Ascending aorta (tissue), 2 donors: ENCODE data around the gene UBL4B. TPM values are rescaled to one million over a fixed set of nuclear protein-coding genes. Genes with fewer than 3 reads are reported as not detected.

Source experiments
- DNase-seq, 2 donors: peaks; one replicate each; pipeline ENCODE4 v3.0.0-alpha.2; 2019; ENCODE audit warnings: low spot score in 2 of 2
- H3K27ac ChIP-seq, 2 donors: fragments of 200-600 bp; sonication (generic); one replicate each; pipeline ENCODE4 v1.5.1; 2016 to 2017; ENCODE audit warnings: mild to moderate bottlenecking in 1 of 2
- H3K27me3 ChIP-seq: fragments of 200-600 bp; sonication (generic); one replicate; pipeline ENCODE4 v1.5.1; 2017
- H3K36me3 ChIP-seq, 2 donors: fragments of 200-600 bp; sonication (generic); one replicate each; pipeline ENCODE4 v1.5.1; 2016
- H3K4me1 ChIP-seq, 2 donors: fragments of 200-600 bp; sonication (generic); one replicate each; pipeline ENCODE4 v1.5.1; 2016 to 2017; ENCODE audit warnings: mild to moderate bottlenecking in 1 of 2
- H3K4me3 ChIP-seq, 2 donors: fragments of 200-600 bp; sonication (generic); one replicate each; pipeline ENCODE4 v1.5.1; 2016 to 2017; ENCODE audit warnings: mild to moderate bottlenecking in 1 of 2
- H3K9me3 ChIP-seq, 2 donors: fragments of 200-600 bp; sonication (generic); one replicate each; pipeline ENCODE4 v1.5.1; 2016
- intact Hi-C: fragments of 100-400 bp; cut with DNase I; formaldehyde crosslinking; loops from one replicate; pipeline ENCODE4 v1.15.1; 2023
- total RNA-seq: library from RNA; depleted of rRNA; stranded (reverse); fragments of >200 nt; gene quantifications from one replicate; pipeline ENCODE4 v1.1.0, GENCODE V29; 2016
- TF ChIP-seq, protein P1 (sequence below), 3 experiments: fragments of 200-600 bp in 2 of 3; fragments of 450-650 bp in 1 of 3; sonication (generic) in 2 of 3; IDR thresholded peaks; one replicate each; pipeline ENCODE4 v1.5.1; 2016 to 2019; ENCODE audit warnings: antibody characterized with exemption in 3 of 3, mild to moderate bottlenecking in 1 of 3, moderate library complexity in 1 of 3

Gene UBL4B
- total RNA-seq, 1 donor from 2014 or later: not detected

DNA sequence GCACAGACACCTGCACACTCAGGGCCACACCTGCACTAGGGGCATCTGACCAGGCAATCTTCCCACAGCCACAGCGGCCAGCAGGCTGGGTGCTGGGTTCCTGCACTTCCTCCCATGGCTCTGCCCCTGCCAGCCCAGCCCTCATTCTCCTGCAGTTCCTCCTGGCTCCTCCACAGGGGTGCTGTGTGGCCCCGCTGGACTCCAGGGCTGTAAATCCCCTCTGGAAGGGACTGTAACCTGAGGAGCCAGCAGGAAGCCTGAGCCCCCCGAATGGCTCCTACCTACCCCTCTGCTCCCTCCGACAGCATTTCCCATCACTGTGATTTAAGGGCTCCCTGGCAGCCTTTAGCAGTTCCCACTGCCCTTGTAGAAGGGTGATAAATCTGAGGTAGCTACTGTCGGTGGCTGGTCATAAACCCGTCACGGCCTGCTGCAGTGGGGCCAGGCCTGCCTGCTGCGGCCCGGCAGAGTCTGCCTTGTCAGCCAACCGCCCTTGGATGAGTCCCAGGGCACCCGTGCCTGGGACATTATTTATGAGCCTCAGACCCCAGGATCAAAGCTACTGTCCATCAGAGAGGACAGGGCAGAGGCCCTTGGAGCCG, 8.8 kb downstream of the UBL4B start:
- H3K9me3 ChIP-seq: peaks cover 0 to 6% of the 10 kb centered on the region in 2 donors
- TF ChIP-seq, protein P1, sequence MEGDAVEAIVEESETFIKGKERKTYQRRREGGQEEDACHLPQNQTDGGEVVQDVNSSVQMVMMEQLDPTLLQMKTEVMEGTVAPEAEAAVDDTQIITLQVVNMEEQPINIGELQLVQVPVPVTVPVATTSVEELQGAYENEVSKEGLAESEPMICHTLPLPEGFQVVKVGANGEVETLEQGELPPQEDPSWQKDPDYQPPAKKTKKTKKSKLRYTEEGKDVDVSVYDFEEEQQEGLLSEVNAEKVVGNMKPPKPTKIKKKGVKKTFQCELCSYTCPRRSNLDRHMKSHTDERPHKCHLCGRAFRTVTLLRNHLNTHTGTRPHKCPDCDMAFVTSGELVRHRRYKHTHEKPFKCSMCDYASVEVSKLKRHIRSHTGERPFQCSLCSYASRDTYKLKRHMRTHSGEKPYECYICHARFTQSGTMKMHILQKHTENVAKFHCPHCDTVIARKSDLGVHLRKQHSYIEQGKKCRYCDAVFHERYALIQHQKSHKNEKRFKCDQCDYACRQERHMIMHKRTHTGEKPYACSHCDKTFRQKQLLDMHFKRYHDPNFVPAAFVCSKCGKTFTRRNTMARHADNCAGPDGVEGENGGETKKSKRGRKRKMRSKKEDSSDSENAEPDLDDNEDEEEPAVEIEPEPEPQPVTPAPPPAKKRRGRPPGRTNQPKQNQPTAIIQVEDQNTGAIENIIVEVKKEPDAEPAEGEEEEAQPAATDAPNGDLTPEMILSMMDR (IDR thresholded peaks at IDR 0.05): no peak
- H3K4me1 ChIP-seq: no peaks in the 10 kb centered on the region
- H3K36me3 ChIP-seq: no peaks in the 10 kb centered on the region
- intact Hi-C loops: no loop called here
- H3K27ac ChIP-seq: no peak overlapping the region
- H3K4me3 ChIP-seq: no peak overlapping the region
- DNase-seq: no peak
- no peaks in the 10 kb centered on the region for H3K27me3 ChIP-seq

DNA sequence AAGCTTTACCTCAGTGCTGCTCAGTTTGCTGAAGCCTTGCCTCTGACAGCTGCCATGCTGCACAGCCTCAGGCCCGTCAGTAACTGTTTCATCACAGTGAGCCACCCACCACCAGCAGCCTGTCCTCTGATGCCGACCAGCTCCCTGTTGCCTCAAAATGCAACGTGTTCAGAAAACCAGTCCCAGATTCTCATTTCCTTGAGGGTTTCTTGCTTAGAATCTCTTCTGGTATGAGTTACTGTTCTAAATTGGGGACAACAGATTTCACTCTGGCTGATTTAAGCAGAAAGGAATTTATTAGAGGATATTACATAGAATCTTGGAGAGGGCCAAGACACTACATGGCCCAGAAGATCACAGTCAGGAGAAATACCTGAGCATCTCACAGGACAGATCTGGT, 11.0 kb downstream of the UBL4B start:
- H3K27ac ChIP-seq: no peak overlapping the region
- H3K9me3 ChIP-seq: peaks cover 0 to 6% of the 10 kb centered on the region in 2 donors
- intact Hi-C loops: no loop called here
- TF ChIP-seq, protein P1 (IDR thresholded peaks at IDR 0.05): no peak
- no peak overlapping the region for H3K4me3 ChIP-seq
- H3K27me3 ChIP-seq: no peaks in the 10 kb centered on the region
- DNase-seq: no peak
- no peaks in the 10 kb centered on the region for H3K4me1 ChIP-seq
- H3K36me3 ChIP-seq: no peaks in the 10 kb centered on the region

DNA sequence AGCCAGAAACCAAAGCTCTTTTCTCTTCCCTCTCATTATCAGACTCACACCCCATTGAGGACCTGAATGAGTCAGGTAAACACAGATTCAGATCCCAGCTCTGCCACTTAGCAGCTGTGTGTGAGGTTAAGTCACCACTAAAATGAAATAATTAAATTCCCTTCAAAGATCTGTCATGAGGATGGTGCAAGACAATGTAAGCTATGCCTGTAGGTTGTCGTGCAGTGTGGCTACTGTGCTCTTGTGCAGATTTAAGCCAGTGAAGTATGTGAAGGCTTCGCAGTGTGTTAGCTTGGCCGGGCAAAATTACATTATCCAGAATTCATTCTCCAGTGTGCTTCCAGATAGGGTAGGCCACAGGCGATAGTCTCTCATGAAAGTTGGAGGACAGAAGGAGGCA, 13.6 kb downstream of the UBL4B start:
- no peak overlapping the region for H3K27ac ChIP-seq
- no peaks in the 10 kb centered on the region for H3K27me3 ChIP-seq
- no peaks in the 10 kb centered on the region for H3K36me3 ChIP-seq
- H3K4me3 ChIP-seq: no peak overlapping the region
- H3K4me1 ChIP-seq: no peaks in the 10 kb centered on the region
- peaks cover 0 to 6% of the 10 kb centered on the region in 2 donors for H3K9me3 ChIP-seq
- no peak for DNase-seq
- TF ChIP-seq, protein P1 (IDR thresholded peaks at IDR 0.05): no peak
- intact Hi-C loops: no loop called here

DNA sequence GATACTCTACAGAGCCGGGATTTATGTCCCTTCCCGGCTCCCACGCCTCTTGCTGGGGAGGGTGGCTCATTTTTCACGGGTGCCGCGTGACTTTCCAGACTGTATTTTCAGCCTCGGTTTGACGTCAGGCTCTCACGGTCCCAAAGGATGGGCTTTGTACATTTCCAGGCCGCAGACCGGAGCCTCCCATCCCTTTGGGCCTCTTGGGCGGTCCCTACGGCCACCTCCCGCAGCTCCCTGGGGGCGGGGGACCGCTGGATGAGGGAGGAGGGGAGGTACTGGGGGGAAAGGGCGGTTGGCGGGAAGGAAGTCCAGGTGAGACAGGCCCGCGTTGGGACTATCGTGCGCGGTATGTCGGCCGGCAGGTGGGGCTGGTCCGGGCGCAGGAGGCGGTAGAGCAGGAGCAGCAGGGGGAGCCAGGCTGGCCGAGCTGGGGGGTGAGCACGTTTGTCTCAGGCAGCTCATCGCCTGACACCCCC, 17.9 kb downstream of the UBL4B start:
- TF ChIP-seq, protein P1 (IDR thresholded peaks at IDR 0.05): no peak
- Histone ChIP-seq H3K9me3 (no peaks in the 10 kb centered on the region), H3K4me1 (no peaks in the 10 kb centered on the region), H3K27ac (no peak overlapping the region), H3K27me3 (no peaks in the 10 kb centered on the region), H3K36me3 (no peaks in the 10 kb centered on the region), H3K4me3 (peak overlapping the region in 1 of 2 donors; percentile 31)
- no peak for DNase-seq
- intact Hi-C loops: no loop called here

GRCh38 chr1:110130989-110131388, 18.7 kb downstream of the UBL4B start:
- H3K9me3 ChIP-seq: no peaks in the 10 kb centered on the region
- DNase-seq: no peak
- intact Hi-C loops: no loop called here
- H3K27ac ChIP-seq: no peak overlapping the region
- TF ChIP-seq, protein P1 (IDR thresholded peaks at IDR 0.05): no peak
- no peaks in the 10 kb centered on the region for H3K27me3 ChIP-seq
- H3K36me3 ChIP-seq: no peaks in the 10 kb centered on the region
- H3K4me3 ChIP-seq: no peak overlapping the region
- H3K4me1 ChIP-seq: no peaks in the 10 kb centered on the region

DNA sequence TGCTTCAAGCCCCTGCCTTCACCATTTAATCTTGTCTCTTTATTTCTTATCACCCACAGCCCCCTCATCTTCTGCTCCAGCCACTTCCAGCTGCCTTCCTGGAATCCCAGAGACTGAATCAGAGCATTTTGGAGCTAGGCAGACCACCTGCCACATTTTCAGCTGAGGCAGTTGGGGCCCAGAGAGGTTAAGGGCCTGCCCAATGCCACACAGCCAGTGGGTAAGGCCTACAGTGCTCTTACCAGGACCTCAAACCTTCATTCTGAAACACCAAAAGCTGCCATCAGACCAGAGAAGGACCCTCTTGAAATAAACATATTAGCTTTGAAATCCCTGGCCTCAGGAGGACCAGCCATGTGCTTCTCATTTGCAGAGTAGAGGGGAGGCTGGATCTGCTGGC, 20.4 kb downstream of the UBL4B start:
- TF ChIP-seq, protein P1 (IDR thresholded peaks at IDR 0.05): no peak
- intact Hi-C loops: no loop called here
- DNase-seq: no peak

More for the DNA sequence above, 20.4 kb downstream of the UBL4B start:
- no peak overlapping the region for H3K4me3 ChIP-seq
- H3K27ac ChIP-seq: no peak overlapping the region
- H3K4me1 ChIP-seq: no peaks in the 10 kb centered on the region
- no peaks in the 10 kb centered on the region for H3K27me3 ChIP-seq
- no peaks in the 10 kb centered on the region for H3K36me3 ChIP-seq
- no peaks in the 10 kb centered on the region for H3K9me3 ChIP-seq
